Measurements from ENCODE around the gene ZGPAT.

ZGPAT gene

DNA sequence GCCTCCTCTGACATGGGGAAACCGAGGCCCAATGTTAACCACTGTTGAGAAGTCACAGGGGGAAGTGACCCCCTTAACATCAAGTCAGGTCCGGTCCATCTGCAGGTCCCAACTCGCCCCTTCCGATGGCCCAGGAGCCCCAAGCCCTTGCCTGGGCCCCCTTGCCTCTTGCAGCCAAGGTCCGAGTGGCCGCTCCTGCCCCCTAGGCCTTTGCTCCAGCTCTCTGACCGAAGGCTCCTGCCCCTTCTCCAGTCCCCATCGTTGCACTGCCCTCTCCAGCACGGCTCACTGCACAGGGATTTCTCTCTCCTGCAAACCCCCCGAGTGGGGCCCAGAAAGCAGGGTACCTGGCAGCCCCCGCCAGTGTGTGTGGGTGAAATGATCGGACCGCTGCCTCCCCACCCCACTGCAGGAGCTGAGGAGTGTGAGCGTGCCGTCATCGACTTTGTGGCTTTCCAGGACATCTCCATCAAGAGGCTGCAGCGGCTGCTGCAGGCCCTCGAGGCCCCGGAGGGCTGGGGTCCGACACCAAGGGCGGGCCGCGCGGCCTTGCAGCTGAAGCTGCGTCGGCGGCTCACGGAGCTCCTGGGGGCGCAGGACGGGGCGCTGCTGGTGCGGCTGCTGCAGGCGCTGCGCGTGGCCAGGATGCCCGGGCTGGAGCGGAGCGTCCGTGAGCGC lies 9.8 kb upstream of the ZGPAT start:
- no peak overlapping the region for H3K4me3 ChIP-seq (ENCODE audit: low read length)
- no peak for TF ChIP-seq CTCF (conservative IDR thresholded peaks at IDR 0.05; ENCODE audit: low read depth, low read length)
- no peak for DNase-seq (ENCODE audit: low read depth)

GRCh38 chr20:63698739-63699465 lies 8.9 kb upstream of the ZGPAT start:
- H3K4me3 ChIP-seq (ENCODE audit: low read length), result no peak overlapping the region
- no peak for TF ChIP-seq CTCF (conservative IDR thresholded peaks at IDR 0.05; ENCODE audit: low read depth, low read length)
- peak; percentile 34 for DNase-seq (ENCODE audit: low read depth)

GRCh38 chr20:63699466-63700198 lies 8.2 kb upstream of the ZGPAT start:
- DNase-seq (ENCODE audit: low read depth), result no peak
- no peak overlapping the region for H3K4me3 ChIP-seq (ENCODE audit: low read length)
- TF ChIP-seq CTCF (conservative IDR thresholded peaks at IDR 0.05; ENCODE audit: low read depth, low read length), result no peak

DNA sequence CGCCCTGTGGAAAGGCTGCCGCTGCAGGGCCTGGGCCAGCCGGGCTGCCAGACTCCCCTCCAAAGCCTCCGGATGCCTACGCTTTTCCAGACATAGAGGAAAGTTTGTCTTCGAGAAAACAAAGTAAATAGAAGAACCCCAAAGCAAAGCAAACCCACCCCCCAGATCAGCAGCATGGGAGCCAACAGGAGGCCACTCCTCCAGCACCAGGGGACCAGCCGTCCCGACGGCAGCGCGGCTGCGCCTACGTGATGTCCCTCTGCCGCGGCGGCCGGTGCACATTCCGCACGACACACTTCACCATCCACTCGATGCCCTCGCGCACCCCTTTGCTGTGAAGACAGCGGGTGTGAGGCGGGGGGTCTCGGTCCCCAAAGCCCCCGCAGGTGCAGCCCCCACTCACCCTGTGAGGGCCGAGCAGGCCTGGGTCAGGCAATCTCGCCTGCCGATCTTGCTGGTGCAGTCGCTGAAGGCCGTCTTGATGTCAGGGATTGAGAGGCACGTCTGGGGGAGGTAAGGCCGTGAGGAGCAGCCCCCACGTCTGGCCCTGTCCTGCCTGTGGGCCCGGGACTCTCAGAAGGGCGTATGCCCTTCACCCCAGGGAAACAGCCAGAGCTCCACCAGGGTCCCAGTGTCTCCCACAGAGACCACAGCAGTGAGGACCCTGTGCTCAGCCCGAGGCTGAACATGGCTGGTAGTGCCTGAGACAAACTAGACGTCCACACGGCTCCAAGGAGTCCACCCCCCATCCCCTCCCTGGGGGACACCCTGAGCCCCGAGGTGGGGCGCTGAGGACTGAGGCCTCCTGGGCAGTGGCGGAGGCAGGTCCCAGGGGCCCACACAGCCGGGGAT lies 7.4 kb upstream of the ZGPAT start:
- no peak for TF ChIP-seq CTCF (conservative IDR thresholded peaks at IDR 0.05; ENCODE audit: low read depth, low read length)
- no peak overlapping the region for H3K4me3 ChIP-seq (ENCODE audit: low read length)
- DNase-seq (ENCODE audit: low read depth), result no peak

DNA sequence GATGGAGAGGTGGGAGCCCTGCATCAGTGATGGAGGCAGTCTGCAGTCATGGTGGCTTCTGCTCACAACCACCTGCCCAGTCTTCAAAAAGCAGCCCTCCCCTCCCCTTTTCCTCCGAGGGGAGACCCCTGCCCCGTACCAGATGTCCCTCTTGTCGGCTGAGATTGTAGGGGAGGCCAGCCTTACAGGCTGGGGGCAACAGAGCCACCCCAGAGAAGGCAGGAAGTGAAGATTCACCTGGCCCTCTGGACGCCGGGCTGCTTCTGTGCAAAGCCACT lies 6.8 kb upstream of the ZGPAT start:
- no peak for TF ChIP-seq CTCF (conservative IDR thresholded peaks at IDR 0.05; ENCODE audit: low read depth, low read length)
- no peak for DNase-seq (ENCODE audit: low read depth)
- no peak overlapping the region for H3K4me3 ChIP-seq (ENCODE audit: low read length)

DNA sequence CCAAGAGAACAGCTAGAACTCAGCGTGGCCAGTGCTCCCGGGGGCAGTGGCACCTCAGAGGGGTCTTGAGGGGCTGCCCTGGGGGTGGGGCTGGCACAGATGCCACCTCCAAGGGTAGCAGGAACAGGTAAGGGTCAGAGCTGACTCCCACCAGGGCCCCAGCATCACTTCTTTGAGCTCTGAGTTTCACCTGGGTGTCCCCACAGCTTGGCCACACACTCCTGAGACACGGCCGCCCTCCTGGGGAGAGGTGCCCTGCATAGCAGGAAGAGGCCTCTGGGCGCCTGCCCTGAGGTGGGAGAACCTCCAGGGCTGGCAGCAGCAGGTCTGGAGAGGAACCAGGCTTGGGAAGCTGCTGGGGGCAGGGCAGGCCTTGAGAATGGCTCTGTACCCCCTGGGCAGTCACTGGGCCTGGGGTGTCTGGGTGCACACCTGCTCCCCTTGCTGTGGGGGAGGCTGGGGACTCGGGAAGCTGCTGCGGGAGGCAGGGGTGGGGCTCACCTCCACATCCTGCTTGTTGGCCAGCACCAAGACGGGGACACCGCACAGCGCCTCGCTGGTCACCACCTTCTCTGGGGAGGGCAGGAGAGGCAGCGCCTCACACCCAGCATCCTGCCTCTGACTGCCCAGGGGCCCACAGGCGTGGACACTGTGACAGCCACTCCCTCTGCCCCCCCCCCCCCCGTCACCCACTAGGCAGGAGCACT lies 6.4 kb upstream of the ZGPAT start:
- no peak for DNase-seq (ENCODE audit: low read depth)
- H3K4me3 ChIP-seq (ENCODE audit: low read length), result no peak overlapping the region
- TF ChIP-seq CTCF (conservative IDR thresholded peaks at IDR 0.05; ENCODE audit: low read depth, low read length), result no peak
